ENCODE measurements around the gene ZNF768.

Gene ZNF768

GRCh38 chr16:30491744-30492308 lies 34.5 kb downstream of the ZNF768 start:
- H3K4me3 ChIP-seq (ENCODE audit: low read length): no peak overlapping the region
- TF ChIP-seq CTCF (conservative IDR thresholded peaks at IDR 0.05; ENCODE audit: low read length): no peak
- peak; percentile 77 for DNase-seq (ENCODE audit: low read depth)

GRCh38 chr16:30491229-30491628 lies 35.1 kb downstream of the ZNF768 start:
- no peak overlapping the region for H3K4me3 ChIP-seq (ENCODE audit: low read length)
- no peak for TF ChIP-seq CTCF (conservative IDR thresholded peaks at IDR 0.05; ENCODE audit: low read length)
- DNase-seq (ENCODE audit: low read depth): no peak

- no peak for TF ChIP-seq CTCF (conservative IDR thresholded peaks at IDR 0.05; ENCODE audit: low read length)
- no peak overlapping the region for H3K4me3 ChIP-seq (ENCODE audit: low read length)
- DNase-seq (ENCODE audit: low read depth): peak; percentile 5
Observed at GRCh38 chr16:30490210-30490609, 36.2 kb downstream of the ZNF768 start.

- no peak for TF ChIP-seq CTCF (conservative IDR thresholded peaks at IDR 0.05; ENCODE audit: low read length)
- DNase-seq (ENCODE audit: low read depth): no peak
- no peak overlapping the region for H3K4me3 ChIP-seq (ENCODE audit: low read length)
Observed at GRCh38 chr16:30488764-30489605, 37.4 kb downstream of the ZNF768 start.

- no peak overlapping the region for H3K4me3 ChIP-seq (ENCODE audit: low read length)
- TF ChIP-seq CTCF (conservative IDR thresholded peaks at IDR 0.05; ENCODE audit: low read length): no peak
- DNase-seq (ENCODE audit: low read depth): peak; percentile 80
Observed at GRCh38 chr16:30485818-30486436, 40.4 kb downstream of the ZNF768 start.

GRCh38 chr16:30484887-30485286 lies 41.5 kb downstream of the ZNF768 start:
- no peak for TF ChIP-seq CTCF (conservative IDR thresholded peaks at IDR 0.05; ENCODE audit: low read length)
- no peak overlapping the region for H3K4me3 ChIP-seq (ENCODE audit: low read length)
- DNase-seq (ENCODE audit: low read depth): peak; percentile 5
